Measurements from ENCODE around the gene ETV6.

The ETV6 gene

DNA sequence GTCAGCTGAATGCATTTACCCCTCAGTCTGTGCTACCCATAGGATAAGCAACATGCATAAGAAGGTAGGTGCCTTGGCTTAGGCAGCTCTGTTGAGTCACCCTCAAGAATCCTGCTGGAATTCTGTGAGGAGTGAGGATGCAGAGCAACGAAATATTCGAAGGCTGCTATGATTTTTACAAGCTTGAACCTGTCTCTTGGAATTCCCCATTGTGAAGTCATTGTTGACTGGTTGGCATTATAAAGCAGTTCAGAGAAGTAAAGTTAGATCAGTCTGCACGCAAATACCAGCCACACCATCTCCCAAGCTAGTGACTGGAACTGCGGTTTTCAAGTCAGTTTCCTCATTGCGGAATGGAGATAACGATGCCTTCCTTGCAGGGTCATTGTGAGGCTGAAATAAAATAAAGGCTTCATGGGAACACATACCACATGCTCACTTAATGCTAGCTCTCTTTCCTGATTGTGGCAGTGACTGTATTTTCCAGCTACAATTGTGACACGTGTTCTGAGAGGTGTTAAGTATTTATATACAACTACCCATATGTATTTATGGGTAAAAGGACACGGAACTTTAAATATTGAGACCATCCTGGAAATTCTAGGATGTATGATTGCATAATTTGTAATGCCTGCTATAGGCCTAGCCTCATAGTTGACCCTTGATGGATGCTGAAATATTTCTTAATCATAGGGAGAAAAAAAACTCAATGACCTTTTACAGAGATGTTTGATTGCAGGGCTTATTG lies 96.7 kb downstream of the ETV6 start:
- no peak for DNase-seq

- no peak for DNase-seq
Measured at GRCh38 chr12:11746940-11747716, 97.7 kb downstream of the ETV6 start.

GRCh38 chr12:11747969-11748368 lies 98.5 kb downstream of the ETV6 start:
- DNase-seq, result no peak

- DNase-seq, result no peak
Measured at GRCh38 chr12:11748903-11749302, 99.4 kb downstream of the ETV6 start.

DNA sequence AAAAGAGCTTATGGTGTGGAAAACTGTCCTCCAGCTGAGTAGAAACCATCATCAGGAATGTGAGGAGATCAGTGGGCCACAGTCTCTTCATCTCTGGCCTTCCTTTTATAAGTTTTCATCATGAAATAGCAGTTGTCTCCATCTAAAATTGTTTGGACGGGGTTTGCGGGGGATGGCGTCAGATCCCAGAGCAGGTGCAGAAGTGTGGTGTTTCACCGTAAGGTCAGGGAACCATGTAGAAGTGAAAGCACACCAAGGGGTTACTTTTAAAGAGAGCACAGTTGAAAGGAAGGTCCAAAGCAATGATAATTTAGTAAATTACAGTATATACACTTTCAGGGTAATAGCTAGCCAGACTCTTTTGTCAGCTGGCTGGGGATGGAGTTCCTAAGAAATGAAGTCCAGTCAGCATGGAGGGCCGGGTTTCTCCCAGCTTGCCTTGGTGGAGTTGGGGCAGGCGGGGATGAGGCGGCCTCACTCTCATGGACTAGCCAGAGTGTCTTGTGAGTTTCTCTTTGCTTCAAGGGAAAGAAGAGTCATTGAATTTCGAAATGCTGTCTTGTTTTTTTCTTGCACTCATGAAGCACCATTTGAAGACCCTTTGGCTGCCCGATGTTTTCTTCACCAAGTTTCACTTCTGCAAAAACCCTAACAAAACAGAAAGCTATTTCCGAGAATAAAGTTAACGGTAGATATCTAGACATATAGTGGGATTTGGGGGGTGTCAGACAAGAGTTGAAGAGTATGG lies 100.6 kb downstream of the ETV6 start:
- no peak for DNase-seq

GRCh38 chr12:11752403-11753149 lies 103.1 kb downstream of the ETV6 start:
- no peak for DNase-seq

GRCh38 chr12:11753150-11753499 lies 103.7 kb downstream of the ETV6 start:
- no peak for DNase-seq

DNA sequence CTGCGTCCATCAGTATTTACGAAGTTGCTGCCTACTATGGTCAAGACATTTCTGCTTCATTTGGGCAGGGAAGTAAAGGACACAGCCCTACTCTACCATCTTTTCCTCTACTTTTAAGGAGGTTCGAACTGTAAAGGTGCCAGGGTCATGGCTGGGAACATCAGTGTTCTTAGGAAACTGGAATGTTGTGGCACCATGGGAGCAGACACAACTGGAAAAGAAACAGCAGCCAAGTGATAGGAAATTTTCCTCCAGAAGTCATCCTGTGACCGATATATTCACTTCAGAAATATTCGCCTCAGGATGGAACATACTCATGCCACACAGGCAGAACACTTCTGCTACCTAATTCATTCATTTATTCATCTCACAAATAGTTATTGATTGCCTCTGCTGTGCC lies 104.4 kb downstream of the ETV6 start:
- DNase-seq, result no peak

- no peak for DNase-seq
Measured at GRCh38 chr12:11754256-11754655, 104.8 kb downstream of the ETV6 start.

DNA sequence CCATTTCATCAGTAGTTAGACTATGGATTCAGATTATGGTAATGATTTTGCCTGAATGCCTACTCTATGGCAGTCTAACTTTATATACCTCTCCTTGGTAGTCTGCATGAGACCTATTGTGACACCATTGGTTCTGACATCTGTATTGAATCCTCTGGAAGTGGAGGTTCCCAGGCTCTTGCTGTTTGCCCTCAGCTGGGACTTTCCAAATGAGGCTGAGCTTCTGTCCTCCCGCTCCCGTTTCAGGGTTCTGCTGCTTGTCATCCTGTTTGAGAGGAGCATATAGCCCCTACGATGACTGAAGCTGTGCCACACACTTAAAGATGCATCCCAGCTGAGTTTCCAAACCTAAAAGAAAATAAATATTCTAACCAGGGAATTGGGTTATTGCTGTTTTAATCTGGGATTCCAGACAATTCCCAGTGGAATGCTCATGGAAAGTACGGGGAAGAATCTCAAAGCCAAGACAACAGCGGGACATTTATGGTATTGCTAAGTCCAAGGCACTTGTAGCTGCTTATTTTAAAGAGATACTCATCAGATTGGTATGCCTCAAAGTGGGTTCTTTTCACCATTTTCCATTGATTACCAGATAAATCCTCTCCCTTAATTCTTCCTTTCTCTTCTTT lies 105.9 kb downstream of the ETV6 start:
- no peak for DNase-seq

DNA sequence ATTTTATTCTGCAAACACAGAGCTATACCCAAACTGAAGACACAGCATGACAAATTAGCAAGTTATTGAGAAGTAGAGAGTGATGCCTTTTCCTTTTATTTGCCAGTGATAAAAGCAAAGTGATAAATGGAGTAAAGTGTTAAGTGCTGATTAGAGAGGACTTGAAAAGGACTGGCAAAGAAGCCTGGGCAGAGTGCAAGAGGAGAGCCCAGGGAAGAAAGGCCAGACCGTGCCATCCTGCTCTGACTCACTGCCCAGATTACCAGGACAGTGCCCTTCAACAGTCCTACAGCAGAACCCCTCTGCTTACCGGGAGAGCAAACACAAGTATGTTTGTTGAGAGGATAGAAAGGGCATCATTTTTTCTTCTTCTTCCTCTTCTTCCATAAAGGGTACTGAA lies 106.5 kb downstream of the ETV6 start:
- no peak for DNase-seq

DNA sequence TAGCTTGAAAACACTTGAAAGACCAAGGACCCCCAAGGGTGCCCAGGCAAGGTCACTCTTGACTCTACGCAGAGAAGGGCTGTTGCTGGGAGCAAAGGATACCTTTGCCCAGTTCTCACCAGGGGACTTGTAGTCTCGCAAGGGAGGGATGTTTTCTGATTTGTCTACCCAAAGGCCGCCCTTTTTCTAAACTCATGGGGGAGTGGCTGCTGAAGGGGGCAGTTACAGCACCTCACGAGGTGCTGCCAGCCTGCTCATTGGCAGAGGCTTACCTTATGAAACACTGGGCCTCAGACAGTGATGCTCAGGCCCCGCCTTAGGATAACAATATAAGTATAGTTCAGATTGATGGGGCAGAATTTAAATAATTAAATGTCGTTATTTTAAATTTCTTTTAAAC lies 107.0 kb downstream of the ETV6 start:
- no peak for DNase-seq

DNA sequence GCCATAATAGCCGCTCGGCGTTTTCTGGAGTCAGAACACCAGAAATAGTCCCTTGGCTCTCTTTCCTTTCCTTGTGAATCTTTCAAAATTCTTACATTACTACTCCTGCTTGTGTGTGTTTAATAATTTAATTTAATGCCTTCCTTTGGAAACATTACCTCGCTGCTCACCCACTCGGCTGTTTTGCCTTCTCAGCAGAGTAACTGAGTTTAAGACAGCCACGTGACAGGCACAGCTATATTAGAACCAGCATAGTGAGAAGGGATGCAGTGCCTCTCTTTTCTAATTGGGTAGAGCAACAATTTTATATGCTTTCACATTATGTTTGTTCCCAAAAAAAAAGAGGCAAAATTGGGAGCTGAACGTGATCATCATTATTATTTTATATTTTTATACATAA lies 107.6 kb downstream of the ETV6 start:
- DNase-seq, result no peak

DNA sequence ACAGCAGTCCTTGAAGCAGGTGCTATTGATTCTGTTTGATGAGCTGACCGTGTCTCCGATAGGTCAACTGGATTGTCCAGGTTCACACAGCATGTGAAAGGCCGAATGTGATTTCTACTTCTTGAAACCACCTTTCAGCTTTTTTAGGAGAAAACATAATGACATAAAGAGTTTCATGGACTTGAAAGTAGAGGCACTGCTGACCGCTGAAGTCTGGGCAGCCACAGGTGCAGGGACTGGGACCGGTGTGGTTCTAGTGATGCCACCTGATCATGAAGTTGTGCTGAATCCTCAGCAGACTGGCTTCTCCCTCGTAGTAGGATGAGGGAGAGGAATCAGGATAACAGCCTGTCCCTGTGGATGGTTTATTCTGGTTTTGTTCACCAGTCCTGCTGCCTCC lies 108.1 kb downstream of the ETV6 start:
- no peak for DNase-seq

DNA sequence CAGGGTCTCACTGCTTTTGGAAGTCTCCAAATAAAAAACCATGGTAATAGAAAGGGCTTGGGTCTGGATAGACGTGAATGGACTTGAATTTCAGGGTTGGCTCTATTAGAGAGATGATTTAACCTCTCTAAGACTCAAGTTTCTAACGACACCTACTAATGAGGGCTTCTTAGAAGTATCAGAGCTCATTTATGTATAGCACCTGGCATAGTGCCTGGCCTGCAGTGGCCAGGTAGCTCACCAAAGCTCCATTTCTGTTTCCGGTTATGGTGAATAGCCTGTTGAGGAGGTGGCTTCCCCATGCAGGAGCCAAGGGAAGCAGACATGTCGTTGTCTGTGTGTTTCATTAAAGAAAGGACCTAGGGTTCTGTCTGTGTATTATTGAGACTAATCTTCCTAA lies 108.6 kb downstream of the ETV6 start:
- no peak for DNase-seq

- no peak for DNase-seq
Measured at GRCh38 chr12:11758510-11759493, 109.3 kb downstream of the ETV6 start.

- DNase-seq, result no peak
Measured at GRCh38 chr12:11759494-11759878, 110.0 kb downstream of the ETV6 start.

GRCh38 chr12:11759899-11760298 lies 110.4 kb downstream of the ETV6 start:
- no peak for DNase-seq

GRCh38 chr12:11761869-11762567 lies 112.5 kb downstream of the ETV6 start:
- no peak for DNase-seq

GRCh38 chr12:11762723-11763326 lies 113.4 kb downstream of the ETV6 start:
- DNase-seq, result no peak
